ENCODE measurements around the gene ARFIP1.

Gene ARFIP1

GRCh38 chr4:152927737-152928136, 148.0 kb downstream of the ARFIP1 start:
- TF ChIP-seq GATA3 (IDR thresholded peaks at IDR 0.05; ENCODE audit: low read depth, low read length) (no peak), GATA2 (IDR thresholded peaks at IDR 0.05; ENCODE audit: low read depth, low read length) (no peak)

- TF ChIP-seq GATA2 (IDR thresholded peaks at IDR 0.05; ENCODE audit: low read depth, low read length), result no peak
- TF ChIP-seq GATA3 (IDR thresholded peaks at IDR 0.05; ENCODE audit: low read depth, low read length), result no peak
Measured at GRCh38 chr4:152928286-152928685, 148.5 kb downstream of the ARFIP1 start.

DNA sequence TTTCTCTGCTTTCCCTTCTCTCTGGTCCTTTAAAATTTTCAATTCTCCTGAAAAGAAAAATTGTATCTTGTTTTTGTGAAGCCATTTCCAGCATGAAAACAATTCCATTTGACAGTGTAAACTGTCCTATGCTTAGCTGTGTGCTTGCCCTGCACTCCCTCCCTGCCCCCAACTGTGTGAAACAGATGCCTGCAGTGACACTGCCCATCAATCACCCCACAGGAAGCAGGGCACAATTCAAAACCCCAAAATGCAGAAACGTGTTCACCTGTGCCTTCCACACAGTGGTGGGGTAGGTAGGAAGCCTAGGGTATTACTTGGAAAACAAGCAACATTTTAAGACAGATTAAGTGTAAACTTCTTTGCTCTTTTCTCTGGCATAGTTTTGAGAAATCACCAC, 150.1 kb downstream of the ARFIP1 start:
- no peak for TF ChIP-seq GATA3 (IDR thresholded peaks at IDR 0.05; ENCODE audit: low read depth, low read length)
- TF ChIP-seq GATA2 (IDR thresholded peaks at IDR 0.05; ENCODE audit: low read depth, low read length), result no peak

DNA sequence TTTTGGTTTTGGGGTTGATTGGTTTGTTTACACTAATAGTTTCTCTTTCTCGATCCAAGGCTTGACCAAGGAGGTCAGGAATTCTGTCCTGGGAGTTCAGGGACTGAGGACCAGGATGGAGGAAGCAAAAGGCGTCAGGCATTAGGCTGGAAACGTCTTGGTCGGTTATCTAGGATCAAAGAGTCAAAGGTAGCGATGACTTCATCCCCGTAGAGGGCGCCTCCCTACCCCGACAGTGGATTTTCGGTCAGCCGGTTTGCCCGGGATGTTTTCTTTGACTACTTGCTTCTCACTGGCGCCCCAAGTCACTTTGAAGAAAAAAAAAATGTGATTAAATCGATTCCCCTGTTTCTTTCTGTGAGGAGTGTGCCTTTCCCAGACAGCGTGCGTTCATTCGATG, 155.4 kb downstream of the ARFIP1 start:
- no peak for TF ChIP-seq GATA2 (IDR thresholded peaks at IDR 0.05; ENCODE audit: low read depth, low read length)
- no peak for TF ChIP-seq GATA3 (IDR thresholded peaks at IDR 0.05; ENCODE audit: low read depth, low read length)

DNA sequence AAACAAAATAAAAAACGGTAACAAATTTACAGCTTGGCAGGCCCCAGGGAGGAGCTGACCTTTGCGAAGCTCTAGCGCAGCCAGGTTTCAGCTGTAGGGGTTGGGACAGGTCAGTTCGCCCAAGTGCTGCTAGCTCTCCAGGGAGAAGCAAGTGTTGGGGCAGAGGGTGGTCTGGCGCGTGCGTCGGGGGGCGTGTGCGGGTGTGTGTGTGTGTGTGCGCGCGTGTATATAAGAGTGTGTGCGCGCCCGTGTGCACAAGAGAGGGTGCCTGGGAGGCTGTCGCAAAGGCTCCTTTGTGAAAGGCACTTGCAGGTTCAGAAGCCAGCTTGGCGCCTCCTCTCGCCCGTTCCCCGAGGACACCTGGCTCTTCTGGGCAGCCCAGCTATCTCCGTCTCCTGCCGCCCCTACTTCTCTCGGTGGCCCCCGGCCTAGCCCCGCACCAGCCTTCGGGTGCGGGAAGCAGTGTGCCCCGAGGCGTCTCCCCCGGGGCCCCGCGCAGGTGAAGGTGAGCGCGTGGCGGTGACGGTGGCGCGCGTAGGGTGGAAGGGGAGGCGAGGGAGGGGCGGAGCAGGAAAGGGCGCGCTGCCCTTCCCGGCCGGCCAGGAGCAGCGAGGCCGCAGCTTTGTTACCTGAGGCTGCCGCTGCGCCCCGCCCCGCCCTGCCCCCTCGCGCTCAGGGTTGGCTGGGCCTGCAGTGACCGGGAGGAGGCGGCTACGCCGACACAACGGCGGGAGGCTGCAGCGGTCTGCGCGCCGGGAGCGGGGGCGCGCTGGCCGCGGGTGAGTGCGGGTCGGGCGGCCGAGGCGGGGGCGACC, 156.1 kb downstream of the ARFIP1 start, which contains the start of gene FHDC1:
Gene FHDC1, plus strand, starts transcription at position 693 of the 815 bp plus-strand sequence. CDS start 6,735 bp downstream, outside the sequence.
- TF ChIP-seq GATA3 (IDR thresholded peaks at IDR 0.05; ENCODE audit: low read depth, low read length) (no peak), GATA2 (IDR thresholded peaks at IDR 0.05; ENCODE audit: low read depth, low read length) (no peak)

GRCh38 chr4:152936446-152937335, 156.9 kb downstream of the ARFIP1 start:
- TF ChIP-seq GATA2 (IDR thresholded peaks at IDR 0.05; ENCODE audit: low read depth, low read length), result no peak
- TF ChIP-seq GATA3 (IDR thresholded peaks at IDR 0.05; ENCODE audit: low read depth, low read length), result no peak

GRCh38 chr4:152937336-152938236, 157.8 kb downstream of the ARFIP1 start:
- TF ChIP-seq GATA2 (IDR thresholded peaks at IDR 0.05; ENCODE audit: low read depth, low read length) (no peak), GATA3 (IDR thresholded peaks at IDR 0.05; ENCODE audit: low read depth, low read length) (no peak)

- TF ChIP-seq GATA3 (IDR thresholded peaks at IDR 0.05; ENCODE audit: low read depth, low read length) (no peak), GATA2 (IDR thresholded peaks at IDR 0.05; ENCODE audit: low read depth, low read length) (no peak)
Measured at GRCh38 chr4:152938237-152938947, 158.6 kb downstream of the ARFIP1 start.

GRCh38 chr4:152939621-152940020, 159.9 kb downstream of the ARFIP1 start:
- no peak for TF ChIP-seq GATA3 (IDR thresholded peaks at IDR 0.05; ENCODE audit: low read depth, low read length)
- TF ChIP-seq GATA2 (IDR thresholded peaks at IDR 0.05; ENCODE audit: low read depth, low read length), result no peak

DNA sequence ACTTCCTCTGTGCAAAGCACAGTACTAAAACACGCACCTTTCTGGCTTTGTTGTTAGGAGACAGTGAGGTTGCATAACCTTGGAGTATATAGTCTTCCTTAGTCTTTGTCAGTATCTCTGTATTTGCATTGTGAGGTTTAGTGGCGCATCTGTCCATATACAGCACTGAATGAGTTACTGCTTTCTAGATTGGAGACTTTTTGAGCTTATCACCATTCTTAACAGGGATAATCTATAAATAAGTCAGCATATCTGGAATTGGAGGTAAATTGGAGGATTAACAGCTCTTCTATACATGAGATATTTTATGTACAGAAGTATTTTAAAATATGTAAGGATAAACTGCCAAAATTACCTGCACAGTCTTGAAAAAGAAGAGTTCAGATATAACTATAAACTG, 160.7 kb downstream of the ARFIP1 start:
- TF ChIP-seq GATA3 (IDR thresholded peaks at IDR 0.05; ENCODE audit: low read depth, low read length) (no peak), GATA2 (IDR thresholded peaks at IDR 0.05; ENCODE audit: low read depth, low read length) (no peak)

- TF ChIP-seq GATA2 (IDR thresholded peaks at IDR 0.05; ENCODE audit: low read depth, low read length) (no peak), GATA3 (IDR thresholded peaks at IDR 0.05; ENCODE audit: low read depth, low read length) (no peak)
Measured at GRCh38 chr4:152941411-152941810, 161.7 kb downstream of the ARFIP1 start.

- TF ChIP-seq GATA2 (IDR thresholded peaks at IDR 0.05; ENCODE audit: low read depth, low read length) (no peak), GATA3 (IDR thresholded peaks at IDR 0.05; ENCODE audit: low read depth, low read length) (no peak)
Measured at GRCh38 chr4:152942346-152942745, 162.6 kb downstream of the ARFIP1 start.

- TF ChIP-seq GATA3 (IDR thresholded peaks at IDR 0.05; ENCODE audit: low read depth, low read length) (no peak), GATA2 (IDR thresholded peaks at IDR 0.05; ENCODE audit: low read depth, low read length) (no peak)
Measured at GRCh38 chr4:152943672-152944071, 163.9 kb downstream of the ARFIP1 start.
